ENCODE data around the gene LSAMP.

LSAMP gene

GRCh38 chr3:116270056-116270455 is 175.2 kb downstream of the LSAMP start:
- Histone ChIP-seq H3K9me3 (ENCODE audit: insufficient read depth, low read length) (no peaks in the 10 kb centered on the region), H3K4me2 (ENCODE audit: low read depth, low read length, poor library complexity, severe bottlenecking) (no peak overlapping the region), H3K36me3 (ENCODE audit: low read length) (no peaks in the 10 kb centered on the region), H3K27ac (ENCODE audit: low read depth, low read length) (no peak overlapping the region), H3K9ac (ENCODE audit: low read length) (no peak overlapping the region), H3F3A (ENCODE audit: insufficient read depth) (no peaks in the 10 kb centered on the region), H3K4me3 (ENCODE audit: insufficient read depth, low read length, poor library complexity, severe bottlenecking) (no peak overlapping the region), H4K20me1 (ENCODE audit: low read depth, low read length) (no peaks in the 10 kb centered on the region), H3K27me3 (ENCODE audit: low read length) (no peaks in the 10 kb centered on the region), H3K9me2 (replicated peaks; ENCODE audit: insufficient read depth, low read length) (no peaks in the 10 kb centered on the region), H3K79me2 (ENCODE audit: insufficient read depth, low read length) (no peaks in the 10 kb centered on the region), H2AFZ (ENCODE audit: low read depth, low read length, severe bottlenecking) (no peak overlapping the region)
- TF ChIP-seq EZH2phosphoT487 (conservative IDR thresholded peaks at IDR 0.05; ENCODE audit: low read length): no peak
- TF ChIP-seq CTCF (IDR thresholded peaks at IDR 0.05; ENCODE audit: insufficient read depth, low read length, poor library complexity, severe bottlenecking): no peak

- TF ChIP-seq CTCF (IDR thresholded peaks at IDR 0.05; ENCODE audit: insufficient read depth, low read length, poor library complexity, severe bottlenecking) (no peak), EZH2phosphoT487 (conservative IDR thresholded peaks at IDR 0.05; ENCODE audit: low read length) (no peak)
- H3K27ac ChIP-seq (ENCODE audit: low read depth, low read length): no peak overlapping the region
- no peaks in the 10 kb centered on the region for H3K36me3 ChIP-seq (ENCODE audit: low read length)
- H3K79me2 ChIP-seq (ENCODE audit: insufficient read depth, low read length): no peaks in the 10 kb centered on the region
- H3K27me3 ChIP-seq (ENCODE audit: low read length): no peaks in the 10 kb centered on the region
- H2AFZ ChIP-seq (ENCODE audit: low read depth, low read length, severe bottlenecking): no peak overlapping the region
- H3K4me2 ChIP-seq (ENCODE audit: low read depth, low read length, poor library complexity, severe bottlenecking): no peak overlapping the region
- H3K9ac ChIP-seq (ENCODE audit: low read length): no peak overlapping the region
- H3K4me3 ChIP-seq (ENCODE audit: insufficient read depth, low read length, poor library complexity, severe bottlenecking): no peak overlapping the region
- no peaks in the 10 kb centered on the region for H3K9me2 ChIP-seq (replicated peaks; ENCODE audit: insufficient read depth, low read length)
- no peaks in the 10 kb centered on the region for H4K20me1 ChIP-seq (ENCODE audit: low read depth, low read length)
- H3F3A ChIP-seq (ENCODE audit: insufficient read depth): no peaks in the 10 kb centered on the region
- no peaks in the 10 kb centered on the region for H3K9me3 ChIP-seq (ENCODE audit: insufficient read depth, low read length)
Observed at GRCh38 chr3:116267116-116267515, 178.2 kb downstream of the LSAMP start.

- no peak overlapping the region for H3K4me3 ChIP-seq (ENCODE audit: insufficient read depth, low read length, poor library complexity, severe bottlenecking)
- no peak overlapping the region for H3K9ac ChIP-seq (ENCODE audit: low read length)
- no peaks in the 10 kb centered on the region for H3F3A ChIP-seq (ENCODE audit: insufficient read depth)
Observed at GRCh38 chr3:116265976-116266584, 179.2 kb downstream of the LSAMP start.

More at GRCh38 chr3:116265976-116266584, 179.2 kb downstream of the LSAMP start:
- H3K27me3 ChIP-seq (ENCODE audit: low read length): no peaks in the 10 kb centered on the region
- H4K20me1 ChIP-seq (ENCODE audit: low read depth, low read length): no peaks in the 10 kb centered on the region
- H3K9me2 ChIP-seq (replicated peaks; ENCODE audit: insufficient read depth, low read length): no peaks in the 10 kb centered on the region
- TF ChIP-seq EZH2phosphoT487 (conservative IDR thresholded peaks at IDR 0.05; ENCODE audit: low read length) (no peak), CTCF (IDR thresholded peaks at IDR 0.05; ENCODE audit: insufficient read depth, low read length, poor library complexity, severe bottlenecking) (no peak)
- H3K36me3 ChIP-seq (ENCODE audit: low read length): no peaks in the 10 kb centered on the region
- no peak overlapping the region for H3K27ac ChIP-seq (ENCODE audit: low read depth, low read length)
- no peak overlapping the region for H3K4me2 ChIP-seq (ENCODE audit: low read depth, low read length, poor library complexity, severe bottlenecking)
- H3K9me3 ChIP-seq (ENCODE audit: insufficient read depth, low read length): no peaks in the 10 kb centered on the region
- no peak overlapping the region for H2AFZ ChIP-seq (ENCODE audit: low read depth, low read length, severe bottlenecking)
- no peaks in the 10 kb centered on the region for H3K79me2 ChIP-seq (ENCODE audit: insufficient read depth, low read length)
